GM23248 (cell line): ENCODE measurements around the gene FEZ2. TPM values are rescaled to one million over a fixed set of nuclear protein-coding genes. Genes with fewer than 3 reads are reported as not detected.

Source experiments
- DNase-seq: peaks from one replicate; pipeline ENCODE4 v3.0.0-alpha.2; 2015
- H2AFZ ChIP-seq: fragments of 200-600 bp; sonication (generic); 2 replicates; pipeline ENCODE4 v1.6.1; 2016; ENCODE audit warnings: antibody characterized with exemption
- H3F3A ChIP-seq: fragments of 200-600 bp; sonication (generic); 2 replicates; pipeline ENCODE4 v1.6.1; 2016; ENCODE audit warnings: mild to moderate bottlenecking, antibody characterized with exemption, mixed run types; ENCODE audit not compliant: insufficient read depth
- H3K27ac ChIP-seq: fragments of 200-600 bp; sonication (generic); 2 replicates; pipeline ENCODE4 v1.5.1; 2016; ENCODE audit warnings: mild to moderate bottlenecking
- H3K27me3 ChIP-seq: fragments of 200-600 bp; sonication (generic); replicated peaks from 2 replicates; pipeline ENCODE4 v1.6.1; 2016; ENCODE audit warnings: mild to moderate bottlenecking; ENCODE audit not compliant: insufficient read depth
- H3K36me3 ChIP-seq: fragments of 200-600 bp; sonication (generic); 2 replicates; pipeline ENCODE4 v1.6.1; 2016; ENCODE audit warnings: low read depth, mild to moderate bottlenecking
- H3K4me1 ChIP-seq: fragments of 200-600 bp; sonication (generic); 2 replicates; pipeline ENCODE4 v1.6.1; 2016; ENCODE audit warnings: mild to moderate bottlenecking; ENCODE audit not compliant: insufficient read depth
- H3K4me2 ChIP-seq: fragments of 200-600 bp; sonication (generic); one replicate; pipeline ENCODE4 v1.6.1; 2016; ENCODE audit warnings: mild to moderate bottlenecking; ENCODE audit not compliant: unreplicated experiment
- H3K4me3 ChIP-seq: fragments of 200-600 bp; sonication (generic); 2 replicates; pipeline ENCODE4 v1.5.1; 2016; ENCODE audit warnings: mild to moderate bottlenecking
- H3K79me2 ChIP-seq: fragments of 200-600 bp; sonication (generic); 2 replicates; pipeline ENCODE4 v1.6.1; 2016; ENCODE audit warnings: mild to moderate bottlenecking; ENCODE audit not compliant: insufficient read depth
- H3K9ac ChIP-seq: fragments of 200-600 bp; sonication (generic); 2 replicates; pipeline ENCODE4 v1.6.1; 2016; ENCODE audit warnings: mild to moderate bottlenecking
- H3K9me2 ChIP-seq: fragments of 200-600 bp; sonication (generic); 2 replicates; pipeline ENCODE4 v1.6.1; 2016; ENCODE audit warnings: mixed run types, mild to moderate bottlenecking, moderate library complexity; ENCODE audit not compliant: insufficient read depth
- H3K9me3 ChIP-seq: fragments of 200-600 bp; sonication (generic); one replicate; pipeline ENCODE4 v1.6.1; 2017; ENCODE audit warnings: low read depth
- H4K20me1 ChIP-seq: fragments of 200-600 bp; sonication (generic); 2 replicates; pipeline ENCODE4 v1.6.0; 2016; ENCODE audit not compliant: insufficient read depth
- EZH2 ChIP-seq: fragments of 200-600 bp; sonication (generic); IDR thresholded peaks from 2 replicates; pipeline ENCODE4 v1.6.1; 2018; ENCODE audit warnings: antibody characterized with exemption, mild to moderate bottlenecking; ENCODE audit not compliant: insufficient read depth, poor library complexity, severe bottlenecking
- EZH2phosphoT487 ChIP-seq: fragments of 200-600 bp; sonication (generic); IDR thresholded peaks from 2 replicates; pipeline ENCODE4 v1.6.1; 2018; ENCODE audit warnings: antibody characterized with exemption, moderate library complexity, mild to moderate bottlenecking, low read depth; ENCODE audit not compliant: insufficient read depth
- WGBS, 2 experiments: methylation state at CpG; one replicate each; pipeline ENCODE4 v1.1.6; 2015 to 2017; ENCODE audit warnings: low lambda C conversion rate in 2 of 2, low coverage in 1 of 2; ENCODE audit errors: missing lambda C conversion rate in 2 of 2; 5-methylcytosine and 5-hydroxymethylcytosine counted together
- in situ Hi-C: fragments of 300-500 bp; cut with MboI; formaldehyde crosslinking; loops from 2 replicates; pipeline ENCODE4 v1.15.0; 2020
- polyA plus RNA-seq: library from polyadenylated mRNA; unstranded; fragments of >200 nt; fragmentation: Nextera tagmentation; extraction: Ambion mirVana; gene quantifications from 2 replicates; pipeline ENCODE4 v1.2.1, GENCODE V29; 2016
- total RNA-seq: library from RNA; depleted of rRNA; stranded (reverse); fragments of >200 nt; shearing (Covaris generic); gene quantifications from 2 replicates; pipeline ENCODE4 v1.2.3, GENCODE V29; 2014

FEZ2 gene
- total and polyA plus RNA-seq, 2 experiments from 2014 or later: 48.8 to 93.2 TPM

DNA sequence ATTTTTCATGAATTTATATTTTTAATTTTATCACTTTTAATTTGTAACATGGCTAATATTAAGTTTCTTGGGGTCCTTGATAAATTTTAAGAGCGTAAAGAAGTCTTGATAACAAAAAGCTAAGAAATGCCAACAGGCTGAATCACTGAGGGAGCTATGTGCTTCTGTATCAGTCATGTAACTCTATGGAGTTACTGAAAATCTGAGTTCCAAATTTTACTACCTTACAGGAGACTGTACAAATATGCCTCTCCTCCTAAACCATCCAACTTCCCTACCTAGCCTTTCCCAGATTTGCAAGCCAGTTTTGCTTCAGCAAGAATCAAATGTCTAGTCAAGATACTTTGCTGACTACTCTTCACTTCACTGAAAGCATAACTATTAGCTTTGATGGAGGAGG is 35.7 kb downstream of the FEZ2 start:
- peak; percentile 75 for DNase-seq
- Histone ChIP-seq H2AFZ (no peak overlapping the region), H3K27ac (peak overlapping the region; percentile 91), H3K27me3 (no peaks in the 10 kb centered on the region), H3K9me2 (no peaks in the 10 kb centered on the region), H3K4me3 (peak overlapping the region; percentile 41), H3K4me1 (peaks cover 72% of the 10 kb centered on the region), H3K9ac (peak overlapping the region; percentile 63), H4K20me1 (no peaks in the 10 kb centered on the region), H3F3A (peaks cover 79% of the 10 kb centered on the region), H3K4me2 (peak overlapping the region; percentile 78), H3K9me3 (no peaks in the 10 kb centered on the region), H3K79me2 (peaks cover 69% of the 10 kb centered on the region), H3K36me3 (peaks cover 32% of the 10 kb centered on the region)
- TF ChIP-seq EZH2 (no peak), EZH2phosphoT487 (no peak)
- in situ Hi-C loops: loop anchor here (25.0 kb wide), 1 partner anchor 225 kb away; no protein-coding TSS in a partner anchor
- 8 to 12% methylated on average over 1 of the region's 1 CpG for WGBS, 2 experiments

DNA sequence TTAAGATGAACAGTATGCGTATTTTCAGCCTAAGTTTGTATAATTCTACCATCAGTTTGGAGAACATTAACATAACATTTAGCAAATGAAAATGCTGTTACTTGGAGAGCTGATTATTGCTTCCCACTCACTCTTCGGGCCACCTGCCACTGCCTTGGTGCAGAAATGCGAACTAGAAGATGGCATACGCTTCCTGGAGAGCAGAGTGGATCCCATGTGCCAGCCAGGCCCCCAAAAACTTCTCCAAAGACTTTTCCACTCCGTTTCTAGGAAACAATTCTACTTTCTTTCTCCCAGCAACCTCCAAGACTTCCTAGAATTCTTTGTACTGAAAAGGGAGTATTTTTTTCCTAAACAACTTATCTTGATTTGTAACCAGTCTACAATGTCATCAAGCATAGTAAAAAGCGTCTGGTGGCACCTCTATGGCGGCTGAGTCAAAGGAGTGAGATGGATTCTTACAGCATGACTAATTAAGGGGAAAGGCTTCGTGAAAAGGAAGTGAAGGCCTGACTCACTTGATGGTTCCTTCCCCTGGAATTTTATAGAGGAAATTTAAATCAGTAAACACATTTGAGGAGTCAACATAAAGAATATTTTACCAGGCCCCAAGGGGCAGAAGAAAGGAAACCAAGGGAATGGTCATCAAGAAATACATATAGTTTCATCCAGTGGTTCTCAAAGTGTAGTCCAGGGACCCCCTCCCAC is 36.6 kb downstream of the FEZ2 start:
- Histone ChIP-seq H3K9me3 (no peaks in the 10 kb centered on the region), H3K79me2 (peaks cover 61% of the 10 kb centered on the region), H3K27me3 (no peaks in the 10 kb centered on the region), H3K36me3 (peaks cover 26% of the 10 kb centered on the region), H3K4me2 (peak overlapping the region; percentile 78), H3K9ac (peak overlapping the region; percentile 63), H3K9me2 (no peaks in the 10 kb centered on the region), H2AFZ (no peak overlapping the region), H3K4me1 (peaks cover 80% of the 10 kb centered on the region), H3F3A (peaks cover 79% of the 10 kb centered on the region), H3K27ac (peak overlapping the region; percentile 91), H3K4me3 (peak overlapping the region; percentile 57), H4K20me1 (no peaks in the 10 kb centered on the region)
- TF ChIP-seq EZH2phosphoT487 (peak; percentile 80; the same call in 1 of the 2 replicates), EZH2 (no peak)
- DNase-seq: peak; percentile 97
- WGBS, 2 experiments: 47 to 49% methylated on average over 8 of the region's 8 CpGs
- in situ Hi-C loops: loop anchor here (25.0 kb wide), 1 partner anchor 226 kb away; no protein-coding TSS in a partner anchor

GRCh38 chr2:36560726-36561125 is 37.2 kb downstream of the FEZ2 start:
- Histone ChIP-seq H3K4me3 (peak overlapping the region; percentile 17), H4K20me1 (no peaks in the 10 kb centered on the region), H3F3A (peaks cover 79% of the 10 kb centered on the region), H3K9ac (peak overlapping the region; percentile 48), H3K9me3 (no peaks in the 10 kb centered on the region), H3K36me3 (peaks cover 21% of the 10 kb centered on the region; the same call in 1 of the 2 replicates), H2AFZ (no peak overlapping the region), H3K4me1 (peaks cover 87% of the 10 kb centered on the region), H3K9me2 (no peaks in the 10 kb centered on the region), H3K4me2 (peak overlapping the region; percentile 78), H3K27me3 (no peaks in the 10 kb centered on the region), H3K79me2 (peaks cover 54% of the 10 kb centered on the region), H3K27ac (peak overlapping the region; percentile 91)
- in situ Hi-C loops: loop anchor here (25.0 kb wide), 1 partner anchor 227 kb away; no protein-coding TSS in a partner anchor
- no peak for TF ChIP-seq EZH2phosphoT487
- DNase-seq: no peak
- 97 to 98% methylated on average over 5 of the region's 5 CpGs for WGBS, 2 experiments

GRCh38 chr2:36559221-36559942 is 38.6 kb downstream of the FEZ2 start:
- Histone ChIP-seq H3K4me2 (no peak overlapping the region), H3F3A (peaks cover 92% of the 10 kb centered on the region), H3K36me3 (peaks cover 21% of the 10 kb centered on the region; the same call in 1 of the 2 replicates), H2AFZ (no peak overlapping the region), H4K20me1 (no peaks in the 10 kb centered on the region), H3K4me3 (no peak overlapping the region), H3K4me1 (peaks cover 95% of the 10 kb centered on the region), H3K9me2 (no peaks in the 10 kb centered on the region), H3K27ac (peak overlapping the region; percentile 91; the same call in 1 of the 2 replicates), H3K9ac (no peak overlapping the region), H3K9me3 (no peaks in the 10 kb centered on the region), H3K79me2 (peaks cover 41% of the 10 kb centered on the region), H3K27me3 (no peaks in the 10 kb centered on the region)
- no peak for TF ChIP-seq EZH2phosphoT487
- TF ChIP-seq EZH2: no peak
- WGBS, 2 experiments: 94 to 95% methylated on average over 11 of the region's 11 CpGs
- DNase-seq: no peak
- in situ Hi-C loops: loop anchor here (25.0 kb wide), 1 partner anchor 228 kb away; no protein-coding TSS in a partner anchor
